Putamen (tissue), 1 donor: Measurements from ENCODE around the gene DCC.

Experiments
- DNase-seq: peaks from one replicate; pipeline ENCODE4 v3.0.0-alpha.2; 2016; ENCODE audit warnings: low spot score

The DCC gene

DNA sequence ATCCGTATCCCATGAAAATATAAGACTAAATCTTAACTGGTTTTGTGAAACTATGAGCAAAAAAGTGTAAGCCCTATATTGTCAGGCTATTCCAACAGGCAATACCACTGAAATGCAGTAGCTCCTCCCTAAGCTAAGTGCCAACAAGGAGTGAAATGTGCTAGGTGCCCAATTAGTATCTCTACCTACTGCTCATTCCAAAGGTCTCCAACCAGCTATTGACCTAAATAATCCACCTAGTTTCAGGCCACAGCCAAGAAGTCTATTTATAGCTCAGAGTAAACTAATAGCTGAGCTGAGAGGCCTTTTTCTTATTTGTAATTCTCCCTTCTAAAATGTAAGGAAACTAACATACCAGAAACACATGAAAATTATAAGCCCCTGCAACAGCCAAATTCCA lies 482.2 kb downstream of the DCC start:
- DNase-seq, result no peak

DNA sequence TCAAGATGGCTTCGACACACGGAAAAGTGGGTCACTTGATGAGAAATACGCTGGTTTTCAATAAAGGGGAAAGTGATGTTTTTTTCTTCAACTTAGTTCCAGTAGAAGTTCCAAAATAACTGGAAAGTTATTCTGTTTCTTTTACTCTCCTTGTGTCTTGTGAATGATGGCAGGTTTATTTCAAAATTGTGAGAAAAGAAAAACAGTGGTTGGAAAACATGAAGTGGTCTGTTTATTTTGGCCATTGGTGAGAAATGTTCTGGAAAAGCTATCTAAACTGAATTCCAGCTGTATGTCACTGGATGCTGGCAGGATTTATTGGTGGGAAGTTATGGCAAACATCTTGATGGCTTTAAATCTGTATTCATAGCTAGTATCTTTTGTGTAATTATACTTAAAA lies 484.1 kb downstream of the DCC start:
- no peak for DNase-seq

DNA sequence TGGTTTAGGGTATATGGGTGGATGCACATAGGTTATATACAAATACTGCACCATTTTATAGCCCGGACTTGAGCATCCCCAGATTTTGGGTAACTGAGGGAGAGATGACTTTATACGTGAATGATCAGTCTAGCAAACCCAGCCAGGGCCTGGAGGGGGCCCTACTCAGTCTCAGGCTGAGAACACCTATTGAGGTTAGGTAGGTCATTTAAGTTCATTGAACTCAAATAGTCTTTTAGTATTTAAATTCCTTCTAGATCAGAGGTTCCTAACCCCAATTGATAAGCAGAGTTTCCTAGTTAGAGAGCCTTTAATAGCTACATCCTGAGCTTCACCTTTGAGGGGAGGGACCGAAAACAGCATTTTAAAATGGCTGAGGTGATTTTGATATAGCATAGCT lies 487.0 kb downstream of the DCC start:
- DNase-seq, result no peak

DNA sequence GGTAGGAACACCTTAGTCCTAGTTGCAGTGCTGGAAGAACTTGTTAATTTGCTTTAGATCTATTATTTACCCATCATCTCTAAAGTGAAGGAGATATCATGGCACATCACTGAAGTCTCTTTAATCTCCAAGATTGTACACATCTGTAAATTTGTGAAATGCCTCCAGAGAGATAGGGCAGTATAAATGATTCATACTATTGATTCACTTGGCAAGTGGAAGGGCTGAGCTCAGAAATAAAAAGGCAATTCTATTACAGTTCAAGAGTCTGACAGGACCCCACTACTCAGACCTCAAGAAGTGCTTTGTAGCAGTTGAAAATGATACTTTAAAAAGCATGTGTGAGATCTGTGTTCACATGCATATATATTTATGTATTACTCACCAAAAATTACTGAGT lies 489.3 kb downstream of the DCC start:
- no peak for DNase-seq

DNA sequence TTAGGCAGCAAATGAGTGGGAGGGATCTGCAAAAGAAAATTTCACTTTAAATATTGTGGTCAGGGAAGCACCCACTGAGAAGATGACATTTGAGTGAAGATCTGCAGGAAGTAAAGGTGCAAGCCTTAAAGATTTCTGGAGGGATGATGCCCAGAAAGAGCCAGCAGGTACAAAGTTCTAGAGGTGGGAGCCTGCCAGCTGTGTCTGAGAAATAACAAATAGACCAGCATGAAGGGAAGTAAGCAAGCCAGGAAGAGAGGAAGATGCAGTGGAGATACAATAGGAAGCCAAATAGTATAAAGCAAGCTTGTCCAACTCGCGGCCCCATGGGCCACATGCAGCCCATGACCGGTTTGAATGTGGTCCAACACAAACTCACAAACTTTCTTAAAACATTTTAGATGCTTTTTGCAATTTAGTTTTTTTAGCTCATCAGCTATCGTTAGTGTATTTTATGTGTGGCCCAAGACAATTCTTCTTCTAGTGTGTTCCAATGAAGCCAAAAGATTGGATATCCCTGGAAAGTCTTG lies 489.9 kb downstream of the DCC start:
- DNase-seq, result no peak

DNA sequence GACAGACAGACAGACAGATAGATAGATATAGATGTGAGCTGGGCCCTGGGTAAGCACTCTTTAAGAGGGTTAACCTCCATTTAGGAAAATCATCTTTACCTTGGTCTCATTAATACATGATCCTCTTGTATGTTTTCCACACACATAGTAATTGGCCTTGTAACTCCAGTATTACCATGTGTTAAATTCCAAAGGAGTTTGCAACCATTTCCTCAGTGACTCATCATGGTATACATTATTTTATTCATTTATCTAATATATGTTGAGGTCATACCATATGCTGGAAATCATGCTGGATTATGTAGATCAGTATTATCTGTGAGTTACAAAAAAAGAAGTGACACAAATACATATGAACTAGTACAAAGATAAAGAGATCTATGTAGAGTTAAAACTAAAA lies 504.3 kb downstream of the DCC start:
- no peak for DNase-seq

DNA sequence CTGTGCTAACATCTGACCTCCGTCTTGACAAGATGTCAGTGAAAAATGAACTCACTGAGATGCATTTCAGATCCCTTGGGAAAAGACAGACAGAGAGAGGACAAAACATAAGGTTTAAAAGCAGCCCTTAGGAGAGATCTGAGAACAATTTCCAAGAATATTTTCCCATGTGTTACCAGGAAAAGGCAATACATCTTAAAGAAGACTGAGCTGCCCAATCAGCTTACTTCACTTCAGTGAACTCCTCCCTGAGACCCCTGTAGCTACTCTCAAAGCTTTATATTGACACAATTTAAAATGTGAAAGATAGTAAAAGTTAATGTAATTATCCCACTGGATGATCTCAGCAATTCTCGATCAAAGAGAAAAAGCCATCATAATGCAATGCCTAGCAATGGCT lies 505.0 kb downstream of the DCC start:
- DNase-seq, result no peak

DNA sequence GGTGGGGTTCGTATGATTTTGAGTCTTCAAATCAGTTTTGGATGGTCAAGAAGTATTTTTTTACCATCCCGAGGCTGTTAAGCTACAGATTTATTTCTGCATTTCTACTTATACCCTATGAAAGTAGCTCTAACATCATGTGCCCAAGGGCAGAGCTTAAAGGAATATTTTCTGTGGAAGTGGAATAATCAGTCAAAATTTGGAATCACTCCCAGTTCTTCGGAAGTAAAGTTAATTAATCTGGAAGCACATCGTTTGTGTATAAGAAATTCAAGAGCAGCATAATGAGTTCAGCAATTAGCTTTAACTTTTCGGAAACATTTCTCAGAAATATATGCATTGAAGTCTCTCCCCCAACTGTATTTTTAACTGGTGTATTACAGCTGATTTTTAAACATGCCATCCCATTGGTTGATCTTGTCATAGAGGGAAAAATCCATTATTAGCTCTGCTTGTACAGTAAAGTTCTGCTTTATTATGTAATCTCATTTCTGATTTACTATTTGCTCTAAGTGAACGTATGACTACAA lies 510.1 kb downstream of the DCC start:
- no peak for DNase-seq

DNA sequence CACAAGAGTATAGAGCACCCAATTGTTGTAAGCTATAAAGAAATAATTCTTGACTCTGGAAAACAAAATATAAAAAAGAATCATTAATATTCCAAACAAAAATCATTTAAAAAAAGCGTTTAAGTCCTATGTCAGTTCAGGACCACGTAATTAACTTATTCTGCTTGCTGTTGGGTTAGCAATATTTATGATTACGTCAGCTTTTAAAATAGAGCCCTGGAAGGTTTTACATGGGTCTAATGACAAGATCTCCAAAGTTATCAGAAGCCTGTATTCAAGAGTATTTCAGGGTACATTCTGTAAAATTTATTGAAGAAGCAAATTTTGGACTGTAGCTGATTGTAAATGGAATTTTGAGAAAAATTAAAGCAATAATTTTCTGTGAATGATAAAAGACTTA lies 521.6 kb downstream of the DCC start:
- DNase-seq, result no peak

DNA sequence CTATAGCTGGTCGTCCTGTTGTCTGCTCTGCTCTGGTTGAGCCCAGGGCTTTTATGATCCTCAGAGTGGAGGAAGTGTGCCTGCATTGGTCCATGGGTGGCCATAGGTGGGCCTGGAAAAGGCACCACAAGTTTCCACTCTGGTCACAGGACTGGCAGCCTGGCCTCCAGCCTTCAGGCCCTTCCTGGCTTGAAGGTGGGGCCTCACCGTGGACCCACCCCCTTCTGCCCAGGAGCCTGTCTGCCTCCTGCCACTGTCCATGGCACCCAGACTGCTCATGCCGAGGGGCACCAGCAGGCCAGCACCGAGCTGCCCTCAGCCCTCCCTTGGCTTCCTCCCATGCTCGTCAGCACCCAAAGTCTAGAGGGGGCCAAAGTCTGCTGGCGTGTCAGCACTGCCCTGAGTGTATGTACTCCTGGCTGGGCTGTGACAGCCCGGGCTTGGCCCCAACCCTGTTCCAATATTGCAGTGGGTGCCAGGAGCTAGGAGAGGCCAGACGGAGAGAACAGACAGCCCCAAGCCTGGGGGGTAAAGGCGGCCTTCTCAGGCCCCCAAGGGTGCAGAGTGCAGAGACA lies 529.4 kb downstream of the DCC start:
- DNase-seq, result no peak

DNA sequence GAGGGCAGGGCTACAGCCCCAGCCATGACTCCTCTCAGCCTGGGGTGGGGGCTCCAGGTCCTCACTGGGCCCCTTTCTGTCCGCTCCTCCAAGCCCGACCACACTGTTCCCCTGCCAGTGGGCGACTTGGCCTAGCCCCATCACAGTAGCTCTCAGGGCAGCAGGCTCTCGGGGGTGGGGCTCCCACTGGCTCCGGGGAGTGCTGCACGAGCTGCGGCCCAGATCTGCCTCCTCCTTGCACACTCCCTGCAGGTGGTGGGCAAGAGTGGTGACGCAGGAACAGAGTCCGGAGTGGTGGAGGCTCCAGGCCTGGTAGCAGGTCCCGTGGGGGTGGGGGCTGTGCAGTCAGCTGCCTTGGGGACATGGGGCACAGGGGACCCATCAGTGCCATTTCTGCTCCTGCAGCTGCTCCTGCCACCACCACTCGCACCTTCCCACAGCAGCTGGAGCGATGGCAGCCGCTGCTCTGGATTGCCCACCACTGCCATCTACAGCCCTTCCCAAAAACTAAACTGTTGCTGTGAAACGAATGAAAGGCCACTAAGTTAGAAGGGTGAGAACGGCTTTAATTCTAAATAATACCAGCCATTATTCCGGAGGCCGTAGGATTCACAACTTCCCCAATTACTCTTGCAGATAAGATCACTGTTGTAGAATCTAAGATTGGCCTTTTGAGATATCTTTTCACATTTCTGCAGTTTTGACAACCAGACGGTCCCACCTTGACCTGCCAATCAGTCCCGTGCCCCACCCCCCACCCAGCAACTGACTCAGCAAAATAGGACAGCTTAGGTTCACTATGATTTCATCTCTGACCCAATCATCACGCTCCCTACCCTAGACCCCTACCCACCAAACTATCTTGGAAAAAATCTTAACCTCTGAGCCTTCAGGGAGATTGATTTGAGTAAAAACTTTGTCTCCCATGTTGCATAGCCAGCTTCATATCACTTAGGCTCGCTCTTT lies 530.2 kb downstream of the DCC start:
- no peak for DNase-seq

DNA sequence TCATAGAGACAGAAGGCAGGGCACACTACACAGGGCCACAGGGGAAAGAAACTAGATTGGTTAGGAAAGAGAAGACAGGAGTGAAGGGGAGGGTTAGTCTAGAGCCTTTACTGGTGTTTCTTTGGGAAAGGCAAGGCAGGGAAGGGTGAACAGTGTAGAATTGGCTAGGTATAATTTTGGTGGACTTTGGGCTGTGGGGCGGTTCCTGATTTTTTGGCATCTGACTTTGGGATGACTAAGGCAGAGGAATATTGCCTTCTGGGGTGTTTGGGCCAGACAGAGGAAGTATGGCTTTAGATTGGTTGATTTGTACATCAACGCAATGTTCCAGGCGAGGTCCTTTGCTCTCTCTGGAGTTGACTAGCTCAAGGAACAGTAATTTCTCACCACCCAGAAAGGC lies 534.8 kb downstream of the DCC start:
- DNase-seq, result no peak

DNA sequence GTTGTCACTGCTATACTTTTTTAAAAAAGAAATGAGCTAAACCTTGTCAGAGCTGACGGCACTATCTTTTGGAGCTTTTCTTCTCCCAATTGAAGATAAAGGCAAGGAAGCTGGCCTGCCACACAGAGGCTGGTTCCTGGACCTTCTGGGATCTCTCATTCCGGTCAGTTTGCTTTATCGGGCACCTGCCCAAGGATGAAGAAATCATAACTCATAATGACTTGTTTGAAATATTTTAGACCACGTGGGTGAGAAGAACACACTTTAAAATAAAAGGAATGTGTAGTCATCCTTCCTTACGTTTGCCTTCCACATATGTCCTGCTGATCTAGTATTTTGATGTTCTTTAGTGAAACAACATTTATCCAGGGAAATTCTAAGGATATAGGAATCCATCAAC lies 535.7 kb downstream of the DCC start:
- DNase-seq, result no peak

DNA sequence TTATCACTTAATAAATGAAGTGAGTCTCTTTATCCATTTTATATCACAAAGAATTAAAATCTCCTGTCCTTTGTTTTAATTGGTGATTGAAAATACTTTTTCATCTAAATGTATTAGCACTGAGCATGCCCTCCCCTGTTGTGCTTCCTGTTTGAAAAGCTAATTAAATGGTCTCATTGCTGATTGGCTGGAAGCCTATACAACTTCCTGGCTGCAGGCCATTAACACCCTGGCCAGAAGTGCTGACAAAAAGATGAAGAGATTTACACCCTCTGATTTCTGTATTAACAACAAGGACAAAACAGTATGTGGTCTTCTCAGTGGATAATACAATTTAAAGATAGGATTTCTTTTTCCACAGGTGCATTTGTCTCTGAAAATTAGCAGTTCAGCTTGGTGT lies 548.0 kb downstream of the DCC start:
- no peak for DNase-seq

DNA sequence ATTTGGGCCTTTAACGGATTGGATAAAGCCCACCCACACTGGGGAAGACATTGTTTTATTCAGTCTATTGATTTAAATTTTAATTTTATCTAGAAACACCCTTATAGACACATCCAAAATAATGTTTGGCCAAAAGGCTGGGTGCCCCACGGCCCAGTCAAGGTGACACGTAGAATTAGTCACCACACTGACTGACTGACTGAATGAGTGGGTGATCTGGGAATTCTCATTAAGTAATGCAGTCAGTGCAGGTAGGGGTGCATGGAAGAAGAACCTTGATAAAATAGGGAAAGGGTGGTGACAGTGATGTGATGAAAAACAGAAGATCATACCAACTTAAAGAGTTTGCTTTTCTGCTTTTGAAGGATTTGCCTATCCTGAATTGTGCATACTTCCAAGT lies 554.8 kb downstream of the DCC start:
- DNase-seq, result peak; percentile 11

DNA sequence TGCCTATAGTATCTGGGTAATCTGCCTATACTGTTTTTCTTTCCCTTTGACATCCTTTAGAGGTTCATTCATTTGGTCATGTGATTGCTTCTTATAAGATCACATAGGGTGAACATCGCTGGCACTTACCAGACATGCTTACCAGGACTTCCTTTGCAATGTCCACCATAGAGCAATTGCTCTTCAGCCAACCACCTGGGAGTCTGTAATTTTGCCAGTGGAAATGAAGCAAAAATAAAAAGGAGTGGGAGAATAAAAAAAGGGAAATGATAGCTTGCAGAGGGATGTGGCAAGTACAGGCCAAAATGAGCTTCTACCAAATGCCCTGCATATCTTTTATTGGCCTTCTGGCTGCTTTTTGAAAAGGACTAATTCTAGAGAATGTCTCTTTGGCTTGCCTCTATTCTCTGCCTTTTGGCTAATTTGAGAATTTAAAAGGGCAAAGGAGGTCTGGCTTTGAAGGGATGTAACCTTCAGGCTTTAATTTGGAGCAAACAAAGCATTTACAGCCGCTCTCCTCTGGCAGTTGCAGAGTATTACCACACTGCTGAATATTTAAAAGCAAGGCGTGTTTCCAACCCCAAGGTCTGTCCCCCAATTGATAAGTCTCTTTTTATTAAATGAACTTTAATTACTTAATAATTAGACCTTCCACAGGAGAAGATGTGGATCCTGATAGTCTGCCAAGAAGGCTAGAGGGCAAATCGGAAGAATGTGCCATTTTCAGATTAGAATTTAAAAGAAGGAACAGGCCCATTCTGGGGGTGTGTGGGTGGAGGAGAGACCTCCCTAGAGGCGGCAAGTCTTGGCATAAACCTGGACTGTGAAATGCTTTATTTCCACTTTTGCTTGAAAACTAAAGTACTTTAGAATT lies 557.9 kb downstream of the DCC start:
- no peak for DNase-seq

DNA sequence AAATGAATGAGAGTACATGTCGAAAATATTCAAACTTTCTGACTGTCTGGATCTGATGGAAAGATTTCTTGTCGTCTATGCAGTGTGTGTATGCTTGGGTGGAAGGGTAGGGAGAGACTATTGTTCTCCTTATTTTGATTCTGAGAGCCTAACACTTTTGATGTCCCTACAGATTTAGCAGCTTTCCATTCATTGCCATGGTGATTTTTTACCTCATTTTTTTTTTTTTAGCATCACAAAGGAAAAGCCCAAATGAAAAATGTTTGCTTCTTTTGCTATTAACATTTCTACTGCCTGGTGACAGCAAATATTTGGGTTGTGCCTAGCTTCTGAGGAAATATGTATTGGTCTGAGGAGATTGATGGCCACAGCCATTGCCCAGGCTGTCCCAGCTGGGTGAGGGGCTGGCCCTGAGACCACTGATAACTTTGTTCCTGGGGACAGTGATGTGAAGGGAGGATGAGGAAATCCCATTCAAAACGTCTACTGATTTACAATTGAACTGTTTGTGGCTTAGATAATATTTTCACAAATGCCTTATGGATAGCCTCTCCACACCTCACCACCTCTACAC lies 558.6 kb downstream of the DCC start:
- no peak for DNase-seq

DNA sequence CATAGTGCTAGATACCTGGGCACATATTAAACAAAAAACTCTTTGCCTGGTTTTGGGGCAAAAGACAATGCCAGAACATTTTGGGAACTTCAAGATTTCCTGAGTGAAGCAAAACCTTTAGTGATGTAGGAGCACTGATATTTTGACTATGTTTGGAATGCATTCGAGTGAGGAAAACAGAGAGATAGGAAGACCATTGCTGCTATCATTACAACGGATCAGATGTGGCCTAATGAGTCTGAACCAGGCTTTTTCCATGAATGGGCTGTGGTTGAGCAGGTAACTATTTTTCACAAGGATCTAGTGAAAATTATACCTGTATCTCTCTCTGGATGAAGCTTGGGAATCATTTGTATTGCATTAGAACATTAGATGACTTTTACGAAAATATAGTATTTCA lies 562.2 kb downstream of the DCC start:
- DNase-seq, result no peak

DNA sequence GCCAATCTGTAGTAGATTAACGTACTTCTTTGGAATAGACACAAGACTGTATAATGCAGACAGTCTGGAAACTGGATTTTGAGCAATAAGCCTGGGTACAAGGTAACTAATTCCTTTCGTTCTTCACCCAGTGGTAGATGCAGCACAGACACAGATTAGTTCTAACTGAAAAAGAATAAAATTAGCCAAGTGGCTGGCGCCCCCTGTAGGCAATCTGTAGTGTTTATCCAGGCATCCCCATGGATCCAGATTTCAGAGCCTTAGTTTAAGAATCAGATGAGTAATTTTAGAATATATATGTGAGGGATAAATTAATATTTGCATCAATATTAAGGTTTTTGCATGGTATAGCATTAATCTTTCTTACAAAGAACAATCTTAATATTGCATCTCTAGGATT lies 563.9 kb downstream of the DCC start:
- peak; percentile 30 for DNase-seq

DNA sequence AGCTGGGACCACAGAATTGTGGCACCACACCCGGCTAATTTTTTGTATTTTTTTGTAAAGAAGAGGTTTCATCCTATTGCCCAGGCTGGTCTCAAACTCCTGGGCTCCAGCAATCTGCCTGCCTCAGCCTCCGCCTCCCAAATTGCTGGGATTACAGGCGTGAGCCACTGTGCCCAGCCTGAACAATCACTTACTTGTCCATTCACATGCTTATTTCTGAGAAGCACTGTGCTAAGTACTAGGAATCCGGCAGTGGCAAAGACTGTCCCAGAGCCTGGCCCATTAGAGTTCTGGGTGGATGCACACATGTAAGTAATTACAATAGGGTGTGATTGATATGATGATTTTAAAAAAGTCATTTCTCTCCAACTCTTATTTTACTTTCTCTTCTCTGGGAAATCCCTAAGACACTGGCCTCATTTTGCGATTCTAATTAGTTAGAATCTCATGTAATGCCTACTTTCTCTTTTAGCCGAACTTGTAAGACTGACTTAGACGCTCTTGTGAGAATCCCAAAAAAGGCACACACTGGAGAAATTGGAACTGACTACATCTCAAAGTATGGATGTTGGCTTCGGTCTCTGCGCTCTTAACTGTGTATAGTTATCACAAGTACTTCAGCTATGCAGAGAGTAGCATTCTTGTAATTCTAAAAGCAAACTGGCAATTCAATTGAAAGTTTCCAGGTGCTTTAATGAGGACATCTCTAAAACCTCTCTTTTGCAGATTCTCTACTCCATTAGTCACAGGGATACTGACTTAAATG lies 567.7 kb downstream of the DCC start:
- DNase-seq, result no peak

DNA sequence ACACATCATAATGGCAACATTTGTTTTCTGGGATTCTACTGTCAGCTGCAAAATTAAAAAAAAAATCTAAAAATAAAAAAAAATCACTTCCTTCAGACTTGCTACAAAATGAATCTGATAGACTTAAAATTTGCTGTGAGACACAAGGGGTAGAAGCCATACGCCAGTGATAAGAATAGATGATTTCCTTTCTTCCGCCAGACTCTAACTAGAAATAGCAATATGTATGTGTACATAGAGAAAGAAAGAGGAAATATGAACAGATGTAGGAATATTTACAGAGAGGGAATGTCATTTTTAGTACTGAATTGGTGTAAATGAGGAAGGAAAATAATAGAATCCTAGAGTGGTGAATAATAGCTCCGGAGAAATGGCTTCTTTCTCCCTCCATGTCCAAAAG lies 574.2 kb downstream of the DCC start:
- no peak for DNase-seq
